Karpas-422 (cell line): ENCODE measurements around the gene CDH3. TPM values are rescaled to one million over a fixed set of nuclear protein-coding genes. Genes with fewer than 3 reads are reported as not detected.

Experiments
- DNase-seq: peaks from one replicate; pipeline ENCODE4 v3.0.0-alpha.2; 2015
- H2AFZ ChIP-seq: fragments of 200-600 bp; sonication (generic); 2 replicates; pipeline ENCODE4 v1.6.1; 2014; ENCODE audit warnings: antibody characterized with exemption, low read length, mixed read lengths
- H3K27ac ChIP-seq: fragments of 200-600 bp; sonication (generic); 2 replicates; pipeline ENCODE4 v1.5.1; 2014; ENCODE audit warnings: mild to moderate bottlenecking, low read length, moderate library complexity
- H3K27me3 ChIP-seq: fragments of 200-600 bp; sonication (generic); 2 replicates; pipeline ENCODE4 v1.6.1; 2014; ENCODE audit warnings: low read length, mixed read lengths
- H3K36me3 ChIP-seq: fragments of 200-600 bp; sonication (generic); 2 replicates; pipeline ENCODE4 v1.6.1; 2014; ENCODE audit warnings: low read length, mixed read lengths; ENCODE audit not compliant: insufficient read depth
- H3K4me1 ChIP-seq: fragments of 200-600 bp; sonication (generic); 2 replicates; pipeline ENCODE4 v1.6.1; 2014; ENCODE audit warnings: mild to moderate bottlenecking, low read length, mixed read lengths
- H3K4me2 ChIP-seq: fragments of 200-600 bp; sonication (generic); 2 replicates; pipeline ENCODE4 v1.6.1; 2014; ENCODE audit warnings: low read length, low read depth, mild to moderate bottlenecking; ENCODE audit not compliant: poor library complexity, severe bottlenecking
- H3K4me3 ChIP-seq: fragments of 200-600 bp; sonication (generic); 2 replicates; pipeline ENCODE4 v1.5.1; 2014; ENCODE audit warnings: mild to moderate bottlenecking, antibody characterized with exemption, low read length, mixed read lengths
- H3K79me2 ChIP-seq: fragments of 200-600 bp; sonication (generic); 2 replicates; pipeline ENCODE4 v1.6.1; 2014; ENCODE audit warnings: mild to moderate bottlenecking, low read length, mixed read lengths
- H3K9ac ChIP-seq: fragments of 200-600 bp; sonication (generic); 2 replicates; pipeline ENCODE4 v1.6.0; 2014; ENCODE audit warnings: low read length
- H3K9me2 ChIP-seq: fragments of 200-600 bp; sonication (generic), shearing (Covaris generic); replicated peaks from 2 replicates; pipeline ENCODE4 v1.6.0; 2014; ENCODE audit warnings: mild to moderate bottlenecking, low read length, moderate library complexity; ENCODE audit not compliant: insufficient read depth
- H3K9me3 ChIP-seq: fragments of 300-700, 200-600 bp; sonication (generic); 2 replicates; pipeline ENCODE4 v1.6.1; 2014; ENCODE audit warnings: low read length, mixed read lengths
- H4K20me1 ChIP-seq: fragments of 200-600 bp; sonication (generic); 2 replicates; pipeline ENCODE4 v1.6.1; 2014; ENCODE audit warnings: mild to moderate bottlenecking, antibody characterized with exemption, low read length, low read depth; ENCODE audit not compliant: insufficient read depth
- total RNA-seq: library from RNA; depleted of rRNA; stranded (reverse); fragments of >200 nt; shearing (Covaris generic); gene quantifications from 2 replicates; pipeline ENCODE4 v1.2.3, GENCODE V29; 2014; ENCODE audit warnings: low replicate concordance

CDH3 gene
- total RNA-seq, 1 experiment from 2014 or later, result not detected

- no peaks in the 10 kb centered on the region for H4K20me1 ChIP-seq
- no peaks in the 10 kb centered on the region for H3K36me3 ChIP-seq
- DNase-seq, result no peak
- no peak overlapping the region for H3K9ac ChIP-seq
- no peaks in the 10 kb centered on the region for H3K27me3 ChIP-seq
- H3K9me2 ChIP-seq, result no peaks in the 10 kb centered on the region
- no peaks in the 10 kb centered on the region for H3K9me3 ChIP-seq
- no peak overlapping the region for H3K4me2 ChIP-seq
- H3K27ac ChIP-seq, result no peak overlapping the region
- peaks cover 4% of the 10 kb centered on the region for H3K4me1 ChIP-seq
- no peak overlapping the region for H3K4me3 ChIP-seq
- no peak overlapping the region for H2AFZ ChIP-seq
- no peaks in the 10 kb centered on the region for H3K79me2 ChIP-seq
These were observed 92.9 kb downstream of the CDH3 start for GRCh38 chr16:68737730-68738629.

GRCh38 chr16:68739964-68740627 is 95.0 kb downstream of the CDH3 start:
- H3K9ac ChIP-seq, result no peak overlapping the region
- H3K27me3 ChIP-seq, result no peaks in the 10 kb centered on the region
- peaks cover 4% of the 10 kb centered on the region for H3K4me1 ChIP-seq
- DNase-seq, result no peak
- H2AFZ ChIP-seq, result no peak overlapping the region
- no peak overlapping the region for H3K4me3 ChIP-seq
- H3K27ac ChIP-seq, result no peak overlapping the region
- no peaks in the 10 kb centered on the region for H3K79me2 ChIP-seq
- H3K9me2 ChIP-seq, result no peaks in the 10 kb centered on the region
- no peaks in the 10 kb centered on the region for H3K36me3 ChIP-seq
- H4K20me1 ChIP-seq, result no peaks in the 10 kb centered on the region
- H3K9me3 ChIP-seq, result no peaks in the 10 kb centered on the region
- H3K4me2 ChIP-seq, result no peak overlapping the region

- H3K27ac ChIP-seq, result no peak overlapping the region
- no peak overlapping the region for H3K4me3 ChIP-seq
- no peaks in the 10 kb centered on the region for H3K9me3 ChIP-seq
- no peak for DNase-seq
- H3K4me2 ChIP-seq, result no peak overlapping the region
- H2AFZ ChIP-seq, result no peak overlapping the region
- no peaks in the 10 kb centered on the region for H3K27me3 ChIP-seq
- H3K4me1 ChIP-seq, result peaks cover 4% of the 10 kb centered on the region
- H3K79me2 ChIP-seq, result no peaks in the 10 kb centered on the region
- no peaks in the 10 kb centered on the region for H4K20me1 ChIP-seq
- no peaks in the 10 kb centered on the region for H3K9me2 ChIP-seq
- H3K9ac ChIP-seq, result no peak overlapping the region
- H3K36me3 ChIP-seq, result no peaks in the 10 kb centered on the region
These were observed 95.7 kb downstream of the CDH3 start for GRCh38 chr16:68740628-68741346.

GRCh38 chr16:68743664-68744063 is 98.6 kb downstream of the CDH3 start:
- Histone ChIP-seq H3K79me2 (no peaks in the 10 kb centered on the region), H3K9me3 (no peaks in the 10 kb centered on the region), H3K27me3 (no peaks in the 10 kb centered on the region), H3K4me3 (no peak overlapping the region), H4K20me1 (no peaks in the 10 kb centered on the region), H3K9ac (no peak overlapping the region), H3K4me2 (no peak overlapping the region), H3K27ac (no peak overlapping the region), H3K9me2 (no peaks in the 10 kb centered on the region), H3K4me1 (peaks cover 4% of the 10 kb centered on the region), H2AFZ (no peak overlapping the region), H3K36me3 (no peaks in the 10 kb centered on the region)
- DNase-seq, result no peak

- H3K9me3 ChIP-seq, result no peaks in the 10 kb centered on the region
- H2AFZ ChIP-seq, result no peak overlapping the region
- H3K4me1 ChIP-seq, result peaks cover 4% of the 10 kb centered on the region
- H4K20me1 ChIP-seq, result no peaks in the 10 kb centered on the region
- no peaks in the 10 kb centered on the region for H3K79me2 ChIP-seq
- no peaks in the 10 kb centered on the region for H3K9me2 ChIP-seq
- no peak overlapping the region for H3K27ac ChIP-seq
- H3K4me3 ChIP-seq, result no peak overlapping the region
- no peaks in the 10 kb centered on the region for H3K27me3 ChIP-seq
- H3K9ac ChIP-seq, result no peak overlapping the region
- no peak for DNase-seq
- no peak overlapping the region for H3K4me2 ChIP-seq
- no peaks in the 10 kb centered on the region for H3K36me3 ChIP-seq
These were observed 99.7 kb downstream of the CDH3 start for GRCh38 chr16:68744744-68745280.

GRCh38 chr16:68746951-68747350 is 101.8 kb downstream of the CDH3 start:
- no peaks in the 10 kb centered on the region for H3K9me3 ChIP-seq
- no peaks in the 10 kb centered on the region for H3K4me1 ChIP-seq
- no peak overlapping the region for H3K9ac ChIP-seq
- H3K4me3 ChIP-seq, result no peak overlapping the region
- H2AFZ ChIP-seq, result no peak overlapping the region
- no peaks in the 10 kb centered on the region for H4K20me1 ChIP-seq
- H3K27me3 ChIP-seq, result no peaks in the 10 kb centered on the region
- no peak for DNase-seq
- no peak overlapping the region for H3K27ac ChIP-seq
- H3K36me3 ChIP-seq, result no peaks in the 10 kb centered on the region
- no peaks in the 10 kb centered on the region for H3K9me2 ChIP-seq
- no peak overlapping the region for H3K4me2 ChIP-seq
- no peaks in the 10 kb centered on the region for H3K79me2 ChIP-seq

GRCh38 chr16:68749432-68749831 is 104.3 kb downstream of the CDH3 start:
- no peak overlapping the region for H2AFZ ChIP-seq
- no peak overlapping the region for H3K9ac ChIP-seq
- H3K79me2 ChIP-seq, result no peaks in the 10 kb centered on the region
- no peaks in the 10 kb centered on the region for H3K9me2 ChIP-seq
- H3K27me3 ChIP-seq, result no peaks in the 10 kb centered on the region
- no peaks in the 10 kb centered on the region for H3K4me1 ChIP-seq
- no peak overlapping the region for H3K27ac ChIP-seq
- H3K4me3 ChIP-seq, result no peak overlapping the region
- no peaks in the 10 kb centered on the region for H4K20me1 ChIP-seq
- no peak overlapping the region for H3K4me2 ChIP-seq
- DNase-seq, result no peak
- H3K36me3 ChIP-seq, result no peaks in the 10 kb centered on the region
- H3K9me3 ChIP-seq, result no peaks in the 10 kb centered on the region
